Neural progenitor cell (in vitro differentiated cells): ENCODE data around the gene MAP2K2. TPM values are rescaled to one million over a fixed set of nuclear protein-coding genes. Genes with fewer than 3 reads are reported as not detected.

Experiments used
- DNase-seq: peaks from one replicate; pipeline ENCODE4 v3.0.0-alpha.2; 2016; ENCODE audit warnings: low spot score
- H2AFZ ChIP-seq: fragments of 200-600 bp; sonication (generic); replicated peaks from 2 replicates; pipeline ENCODE4 v1.6.1; 2016; ENCODE audit warnings: antibody characterized with exemption
- H3F3A ChIP-seq: fragments of 200-600 bp; sonication (generic); 2 replicates; pipeline ENCODE4 v1.6.1; 2016; ENCODE audit warnings: antibody characterized with exemption, low read depth
- H3K27ac ChIP-seq: fragments of 200-600 bp; sonication (generic); 2 replicates; pipeline ENCODE4 v1.5.1; 2016; ENCODE audit warnings: mild to moderate bottlenecking
- H3K27me3 ChIP-seq: fragments of 200-600 bp; sonication (generic); 2 replicates; pipeline ENCODE4 v1.6.1; 2016; ENCODE audit warnings: mild to moderate bottlenecking, moderate library complexity
- H3K36me3 ChIP-seq: fragments of 200-600 bp; sonication (generic); 2 replicates; pipeline ENCODE4 v1.5.1; 2016
- H3K4me1 ChIP-seq: fragments of 200-600 bp; sonication (generic); 2 replicates; pipeline ENCODE4 v1.6.1; 2016; ENCODE audit warnings: mixed run types
- H3K4me2 ChIP-seq: fragments of 200-600 bp; sonication (generic); 2 replicates; pipeline ENCODE4 v1.6.1; 2016
- H3K4me3 ChIP-seq: fragments of 200-600 bp; sonication (generic); 2 replicates; pipeline ENCODE4 v1.5.1; 2016
- H3K79me2 ChIP-seq: fragments of 200-600 bp; sonication (generic); 2 replicates; pipeline ENCODE4 v1.6.1; 2016; ENCODE audit warnings: low read depth
- H3K9ac ChIP-seq: fragments of 200-600 bp; sonication (generic); 2 replicates; pipeline ENCODE4 v1.6.1; 2016
- H3K9me3 ChIP-seq: fragments of 200-600 bp; sonication (generic); 2 replicates; pipeline ENCODE4 v1.5.1; 2016; ENCODE audit warnings: low read depth
- H4K20me1 ChIP-seq: fragments of 200-600 bp; sonication (generic); 2 replicates; pipeline ENCODE4 v1.6.1; 2016; ENCODE audit warnings: low read depth
- H3K27ac Mint-ChIP-seq: 3 replicates; pipeline ENCODE4 v1.8.0; 2021; ENCODE audit warnings: mixed read lengths
- H3K27me3 Mint-ChIP-seq: 2 replicates; pipeline ENCODE4 v1.8.0; 2022; ENCODE audit warnings: low read depth, mild to moderate bottlenecking, inconsistent platforms, moderate library complexity, mixed read lengths; ENCODE audit not compliant: insufficient read depth
- H3K36me3 Mint-ChIP-seq: 3 replicates; pipeline ENCODE4 v1.8.0; 2021; ENCODE audit warnings: mixed read lengths
- H3K4me1 Mint-ChIP-seq: 3 replicates; pipeline ENCODE4 v1.8.0; 2021; ENCODE audit warnings: mixed read lengths
- H3K4me3 Mint-ChIP-seq: 3 replicates; pipeline ENCODE4 v1.8.0; 2021; ENCODE audit warnings: mild to moderate bottlenecking, moderate library complexity, mixed read lengths
- H3K9me3 Mint-ChIP-seq: 3 replicates; pipeline ENCODE4 v1.8.0; 2020; ENCODE audit warnings: mixed read lengths
- EZH2 ChIP-seq: fragments of 200-600 bp; sonication (generic); IDR thresholded peaks from 2 replicates; pipeline ENCODE4 v1.6.1; 2017; ENCODE audit warnings: antibody characterized with exemption, mild to moderate bottlenecking, moderate library complexity
- EZH2phosphoT487 ChIP-seq: fragments of 200-600 bp; sonication (generic); IDR thresholded peaks from 2 replicates; pipeline ENCODE4 v1.6.1; 2017; ENCODE audit warnings: antibody characterized with exemption
- total RNA-seq: library from RNA; depleted of rRNA; stranded (reverse); fragments of >200 nt; gene quantifications from 2 replicates; pipeline ENCODE4 v1.2.3, GENCODE V29; 2015; ENCODE audit warnings: low replicate concordance
- TF ChIP-seq, protein P1 (sequence below): fragments of 200-600 bp; sonication (generic); IDR thresholded peaks from 2 replicates; pipeline ENCODE4 v1.5.1; 2017; ENCODE audit warnings: antibody characterized with exemption, mild to moderate bottlenecking

Gene MAP2K2
- total RNA-seq, 1 donor from 2014 or later = 69.7 TPM

DNA sequence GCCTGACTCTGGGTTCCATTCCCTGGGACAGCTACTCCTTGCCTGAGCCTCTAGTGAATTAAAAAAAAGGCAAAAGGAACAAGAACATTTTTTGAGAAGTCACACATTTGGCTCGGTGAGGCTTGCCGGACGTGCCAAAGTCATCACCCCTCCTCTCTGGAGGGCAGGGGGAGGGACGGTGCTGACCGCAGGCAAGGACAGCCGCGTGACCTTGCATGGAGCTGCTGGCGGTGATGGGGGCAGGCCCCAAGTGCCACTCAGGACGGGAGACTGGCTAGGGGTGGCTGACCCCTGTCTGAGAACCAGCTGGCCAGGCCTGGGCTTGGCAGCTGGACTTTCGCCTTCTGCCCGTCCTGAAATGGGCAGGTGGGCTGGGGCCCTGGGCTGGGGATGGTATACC, 26.4 kb downstream of the MAP2K2 start:
- Histone ChIP-seq H3F3A (no peaks in the 10 kb centered on the region), H3K4me2 (no peak overlapping the region), H2AFZ (no peak overlapping the region), H3K27ac (no peak overlapping the region), H4K20me1 (no peaks in the 10 kb centered on the region), H3K79me2 (no peaks in the 10 kb centered on the region), H3K4me1 (no peaks in the 10 kb centered on the region), H3K36me3 (no peaks in the 10 kb centered on the region), H3K9ac (no peak overlapping the region), H3K9me3 (no peaks in the 10 kb centered on the region), H3K27me3 (no peaks in the 10 kb centered on the region), H3K4me3 (no peak overlapping the region)
- no peaks in the 10 kb centered on the region for H3K4me1 Mint-ChIP-seq
- H3K36me3 Mint-ChIP-seq = peaks cover 12% of the 10 kb centered on the region
- H3K27me3 Mint-ChIP-seq = peaks cover 5% of the 10 kb centered on the region
- H3K27ac Mint-ChIP-seq = no peak overlapping the region
- no peak for DNase-seq
- TF ChIP-seq, protein P1, sequence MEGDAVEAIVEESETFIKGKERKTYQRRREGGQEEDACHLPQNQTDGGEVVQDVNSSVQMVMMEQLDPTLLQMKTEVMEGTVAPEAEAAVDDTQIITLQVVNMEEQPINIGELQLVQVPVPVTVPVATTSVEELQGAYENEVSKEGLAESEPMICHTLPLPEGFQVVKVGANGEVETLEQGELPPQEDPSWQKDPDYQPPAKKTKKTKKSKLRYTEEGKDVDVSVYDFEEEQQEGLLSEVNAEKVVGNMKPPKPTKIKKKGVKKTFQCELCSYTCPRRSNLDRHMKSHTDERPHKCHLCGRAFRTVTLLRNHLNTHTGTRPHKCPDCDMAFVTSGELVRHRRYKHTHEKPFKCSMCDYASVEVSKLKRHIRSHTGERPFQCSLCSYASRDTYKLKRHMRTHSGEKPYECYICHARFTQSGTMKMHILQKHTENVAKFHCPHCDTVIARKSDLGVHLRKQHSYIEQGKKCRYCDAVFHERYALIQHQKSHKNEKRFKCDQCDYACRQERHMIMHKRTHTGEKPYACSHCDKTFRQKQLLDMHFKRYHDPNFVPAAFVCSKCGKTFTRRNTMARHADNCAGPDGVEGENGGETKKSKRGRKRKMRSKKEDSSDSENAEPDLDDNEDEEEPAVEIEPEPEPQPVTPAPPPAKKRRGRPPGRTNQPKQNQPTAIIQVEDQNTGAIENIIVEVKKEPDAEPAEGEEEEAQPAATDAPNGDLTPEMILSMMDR = no peak
- TF ChIP-seq EZH2 = no peak
- TF ChIP-seq EZH2phosphoT487 = no peak
- no peak overlapping the region for H3K4me3 Mint-ChIP-seq
- no peaks in the 10 kb centered on the region for H3K9me3 Mint-ChIP-seq

DNA sequence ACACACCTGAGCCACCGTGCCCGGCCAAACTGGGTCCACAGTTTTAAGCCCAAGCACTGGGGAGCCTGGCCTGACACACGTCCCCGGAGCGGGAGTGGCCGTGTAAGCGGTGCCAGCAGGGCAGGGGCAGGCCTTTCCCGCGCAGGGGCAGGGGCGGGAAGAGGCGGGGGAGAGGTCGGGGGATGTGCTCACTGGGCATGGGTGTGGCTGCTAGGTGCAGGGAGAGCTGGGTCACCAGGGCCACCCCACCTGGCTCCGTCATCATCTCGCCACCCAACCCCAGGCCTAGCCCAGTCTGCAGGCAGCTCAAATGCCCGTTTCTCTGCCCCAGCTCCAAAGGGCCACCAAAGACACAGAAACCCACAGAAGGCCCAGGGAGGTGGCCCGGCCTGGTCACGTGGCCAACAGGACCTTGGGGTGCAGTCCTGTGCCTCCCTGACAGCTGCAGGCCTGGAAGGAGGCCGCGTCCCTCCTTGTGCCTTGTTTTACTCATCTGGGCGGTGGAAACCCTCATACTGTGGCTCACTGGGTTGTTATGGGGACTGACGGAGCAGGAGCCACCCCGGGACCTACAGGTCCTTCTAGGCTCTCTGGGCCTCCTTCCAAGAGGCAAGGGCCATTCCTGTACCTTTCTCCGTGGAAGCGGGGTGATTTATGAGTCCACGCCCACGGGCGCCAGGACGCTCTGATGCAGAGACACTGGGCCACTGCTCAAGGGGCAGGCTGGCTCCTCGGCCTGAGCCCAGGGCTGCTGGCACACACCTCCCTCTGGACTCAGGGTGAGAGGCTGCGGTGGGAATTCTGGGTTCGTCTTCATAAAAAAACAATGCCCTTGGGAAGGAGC, 27.7 kb downstream of the MAP2K2 start:
- no peaks in the 10 kb centered on the region for H3K4me1 Mint-ChIP-seq
- Histone ChIP-seq H3K79me2 (no peaks in the 10 kb centered on the region), H3K9ac (no peak overlapping the region), H3K27me3 (no peaks in the 10 kb centered on the region), H3K4me2 (no peak overlapping the region), H3K9me3 (no peaks in the 10 kb centered on the region), H3K4me1 (no peaks in the 10 kb centered on the region), H4K20me1 (no peaks in the 10 kb centered on the region), H3K36me3 (no peaks in the 10 kb centered on the region), H3K27ac (no peak overlapping the region), H3K4me3 (no peak overlapping the region), H2AFZ (no peak overlapping the region), H3F3A (no peaks in the 10 kb centered on the region)
- H3K27me3 Mint-ChIP-seq = peaks cover 5% of the 10 kb centered on the region
- TF ChIP-seq, protein P1 = no peak
- TF ChIP-seq EZH2 (no peak), EZH2phosphoT487 (no peak)
- no peaks in the 10 kb centered on the region for H3K9me3 Mint-ChIP-seq
- no peak for DNase-seq
- H3K36me3 Mint-ChIP-seq = peaks cover 12% of the 10 kb centered on the region
- H3K27ac Mint-ChIP-seq = no peak overlapping the region
- H3K4me3 Mint-ChIP-seq = peak overlapping the region; percentile 39

DNA sequence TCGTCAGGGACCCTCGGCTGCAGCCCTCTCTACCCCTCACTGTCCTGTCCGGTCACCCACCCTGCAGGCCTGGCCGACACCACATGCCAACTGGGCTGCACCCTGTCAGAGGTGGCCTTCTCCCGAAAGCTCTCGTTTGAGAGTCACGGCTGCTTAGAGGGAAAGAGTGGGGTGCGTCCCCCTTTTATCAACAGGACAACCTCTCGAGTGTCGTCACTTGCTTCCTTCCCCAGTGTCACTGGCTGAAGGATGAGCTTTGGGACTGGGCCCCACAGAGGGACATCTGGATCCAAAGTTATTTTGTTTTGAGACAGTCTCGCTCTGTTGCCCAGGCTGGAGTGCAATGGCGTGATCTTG, 28.5 kb downstream of the MAP2K2 start:
- Histone ChIP-seq H3K27me3 (no peaks in the 10 kb centered on the region), H3K4me1 (no peaks in the 10 kb centered on the region), H3F3A (no peaks in the 10 kb centered on the region), H3K79me2 (no peaks in the 10 kb centered on the region), H3K36me3 (no peaks in the 10 kb centered on the region), H3K4me2 (no peak overlapping the region), H4K20me1 (no peaks in the 10 kb centered on the region), H2AFZ (no peak overlapping the region), H3K9ac (no peak overlapping the region), H3K9me3 (no peaks in the 10 kb centered on the region), H3K4me3 (no peak overlapping the region), H3K27ac (no peak overlapping the region)
- H3K4me3 Mint-ChIP-seq = no peak overlapping the region
- no peaks in the 10 kb centered on the region for H3K4me1 Mint-ChIP-seq
- TF ChIP-seq, protein P1 = no peak
- TF ChIP-seq EZH2phosphoT487 (no peak), EZH2 (no peak)
- no peaks in the 10 kb centered on the region for H3K9me3 Mint-ChIP-seq
- DNase-seq = no peak
- H3K27me3 Mint-ChIP-seq = peaks cover 3% of the 10 kb centered on the region
- H3K27ac Mint-ChIP-seq = no peak overlapping the region
- peaks cover 11% of the 10 kb centered on the region for H3K36me3 Mint-ChIP-seq
